Measurements from ENCODE around the gene FAM187B. TPM values are rescaled to one million over a fixed set of nuclear protein-coding genes. Genes with fewer than 3 reads are reported as not detected.

FAM187B gene
- total RNA-seq, 1 experiment from 2014 or later, result not detected

DNA sequence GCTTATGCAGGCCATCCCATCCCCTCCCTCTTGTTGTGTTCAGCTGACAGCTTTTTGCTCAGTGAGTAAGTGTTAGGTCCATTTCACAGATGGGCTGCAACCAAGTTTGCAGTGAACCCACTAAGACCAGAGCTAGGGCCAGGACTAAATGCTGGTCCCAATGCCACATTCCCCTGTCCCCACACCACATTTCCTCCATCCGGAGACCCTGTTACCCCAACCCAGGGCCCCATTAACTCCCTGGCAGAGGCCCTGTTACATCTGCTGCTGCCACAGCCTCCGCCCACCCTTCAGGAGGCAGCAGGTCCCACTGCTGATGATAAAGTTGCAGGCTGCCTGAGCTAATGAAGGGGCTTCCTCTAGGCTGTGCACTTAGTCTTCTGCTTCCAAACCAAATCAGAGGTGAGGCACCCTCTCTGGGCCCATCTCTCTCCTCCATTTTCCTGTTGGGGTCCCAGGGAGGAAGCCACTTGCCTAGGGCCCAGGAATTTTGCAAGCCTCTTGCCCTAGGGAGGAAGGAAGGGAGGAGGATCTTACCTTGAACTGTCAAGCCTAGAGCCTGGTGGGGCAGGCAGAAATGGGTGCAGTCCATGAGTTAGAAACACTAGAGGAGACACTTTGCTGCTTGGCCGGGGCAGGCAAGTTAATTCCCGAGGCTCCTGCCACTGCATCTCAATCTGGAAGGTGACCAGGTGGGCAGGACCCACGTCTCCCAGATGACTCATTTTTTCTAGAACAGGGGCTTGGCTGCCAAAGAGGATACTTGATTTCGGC is 36.8 kb upstream of the FAM187B start:
- no peak for DNase-seq
- POLR2A ChIA-PET (ENCODE audit: unreplicated experiment), result interaction anchor here (0.6 kb wide), 1 partner anchor 259 kb away, joined by 5 read pairs; no protein-coding TSS in a partner anchor
- Histone ChIP-seq H4K20me1 (ENCODE audit: insufficient read depth) (peaks cover 19% of the 10 kb centered on the region), H3K9me2 (ENCODE audit: insufficient read depth) (no peaks in the 10 kb centered on the region), H3K27me3 (ENCODE audit: insufficient read depth, low read depth) (no peaks in the 10 kb centered on the region), H3F3A (ENCODE audit: insufficient read depth, low read depth) (peaks cover 53% of the 10 kb centered on the region), H3K4me3 (no peak overlapping the region), H3K4me2 (no peak overlapping the region), H3K27ac (no peak overlapping the region), H3K9me3 (ENCODE audit: insufficient read depth, low read depth) (no peaks in the 10 kb centered on the region), H3K79me2 (ENCODE audit: low read depth) (peaks cover 12% of the 10 kb centered on the region), H2AFZ (no peak overlapping the region), H3K4me1 (replicated peaks; ENCODE audit: insufficient read depth) (peaks cover 13% of the 10 kb centered on the region; the same call in 1 of the 2 replicates), H3K36me3 (ENCODE audit: low read depth) (0 out of 2 replicates have a peak, but pooled peaks cover 5% of the 10 kb centered on the region)
- CTCF ChIA-PET, result no interaction called here
- intact Hi-C loops (cut with micrococcal nuclease; ENCODE audit: unreplicated experiment), result loop anchor here (5.0 kb wide), 2 partner anchors 123 to 198 kb away; partner anchors contain the start of gene FXYD7
- TF ChIP-seq, protein P1, sequence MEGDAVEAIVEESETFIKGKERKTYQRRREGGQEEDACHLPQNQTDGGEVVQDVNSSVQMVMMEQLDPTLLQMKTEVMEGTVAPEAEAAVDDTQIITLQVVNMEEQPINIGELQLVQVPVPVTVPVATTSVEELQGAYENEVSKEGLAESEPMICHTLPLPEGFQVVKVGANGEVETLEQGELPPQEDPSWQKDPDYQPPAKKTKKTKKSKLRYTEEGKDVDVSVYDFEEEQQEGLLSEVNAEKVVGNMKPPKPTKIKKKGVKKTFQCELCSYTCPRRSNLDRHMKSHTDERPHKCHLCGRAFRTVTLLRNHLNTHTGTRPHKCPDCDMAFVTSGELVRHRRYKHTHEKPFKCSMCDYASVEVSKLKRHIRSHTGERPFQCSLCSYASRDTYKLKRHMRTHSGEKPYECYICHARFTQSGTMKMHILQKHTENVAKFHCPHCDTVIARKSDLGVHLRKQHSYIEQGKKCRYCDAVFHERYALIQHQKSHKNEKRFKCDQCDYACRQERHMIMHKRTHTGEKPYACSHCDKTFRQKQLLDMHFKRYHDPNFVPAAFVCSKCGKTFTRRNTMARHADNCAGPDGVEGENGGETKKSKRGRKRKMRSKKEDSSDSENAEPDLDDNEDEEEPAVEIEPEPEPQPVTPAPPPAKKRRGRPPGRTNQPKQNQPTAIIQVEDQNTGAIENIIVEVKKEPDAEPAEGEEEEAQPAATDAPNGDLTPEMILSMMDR (conservative IDR thresholded peaks at IDR 0.05), result no peak
- TF ChIP-seq EZH2 (IDR thresholded peaks at IDR 0.05; ENCODE audit: low read depth), result no peak
- BruUV-seq (replicated peaks), result no TSS peak

DNA sequence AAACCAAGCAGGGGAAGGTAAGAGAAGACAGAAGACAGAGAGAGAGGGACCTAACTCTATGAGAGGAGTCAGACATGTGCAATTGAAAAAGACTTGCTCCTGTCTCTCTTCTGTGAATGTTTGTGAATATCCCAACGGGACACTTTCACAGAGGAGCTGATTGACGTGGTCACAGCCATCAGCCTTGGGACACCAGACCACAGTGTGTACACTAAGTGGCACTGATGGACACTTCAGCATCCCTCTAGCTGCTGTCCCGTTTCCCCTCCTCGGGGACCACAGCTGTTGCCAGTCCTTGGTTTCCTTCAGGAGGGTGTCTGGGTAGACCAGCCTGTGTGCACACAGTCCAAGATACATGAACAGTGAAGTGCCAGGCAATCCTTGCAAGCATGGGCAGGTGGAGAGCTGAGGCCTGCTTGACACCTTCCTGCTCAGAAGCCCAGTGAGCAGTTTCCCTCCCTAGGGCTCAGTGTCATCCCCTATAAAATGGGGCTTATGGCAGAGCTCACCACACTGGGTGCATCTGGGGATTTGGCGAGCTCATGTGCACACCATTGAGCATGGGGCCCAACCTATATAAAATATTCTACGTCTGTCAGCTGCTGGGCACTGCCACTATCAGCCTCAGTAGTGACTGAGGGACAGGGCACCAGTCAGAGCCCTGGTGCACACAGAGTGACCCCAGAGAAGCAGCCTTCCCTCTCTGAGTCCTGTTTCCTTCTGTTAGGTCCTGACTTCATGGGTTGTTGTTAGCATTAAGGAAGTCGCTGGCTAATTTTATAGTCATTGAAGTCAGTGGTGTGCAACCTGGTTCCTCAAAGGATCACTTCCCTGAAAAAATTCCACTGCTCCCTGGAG is 36.0 kb upstream of the FAM187B start:
- H3K9me3 ChIP-seq (ENCODE audit: insufficient read depth, low read depth), result no peaks in the 10 kb centered on the region
- intact Hi-C loops (cut with micrococcal nuclease; ENCODE audit: unreplicated experiment), result loop anchor here (5.0 kb wide), 2 partner anchors 122 to 197 kb away; partner anchors contain the start of gene FXYD7
- 0 out of 2 replicates have a peak, but pooled peaks cover 5% of the 10 kb centered on the region for H3K36me3 ChIP-seq (ENCODE audit: low read depth)
- no peak overlapping the region for H2AFZ ChIP-seq
- H3K4me1 ChIP-seq (replicated peaks; ENCODE audit: insufficient read depth), result peaks cover 7% of the 10 kb centered on the region; the same call in 1 of the 2 replicates
- H3K9me2 ChIP-seq (ENCODE audit: insufficient read depth), result no peaks in the 10 kb centered on the region
- CTCF ChIA-PET, result interaction anchor here (0.6 kb wide), 2 partner anchors 124 to 411 kb away, joined by 3 to 4 read pairs; no protein-coding TSS in a partner anchor
- BruUV-seq (replicated peaks), result no TSS peak
- H3K27me3 ChIP-seq (ENCODE audit: insufficient read depth, low read depth), result no peaks in the 10 kb centered on the region
- peaks cover 6% of the 10 kb centered on the region; the same call in 1 of the 2 replicates for H3K79me2 ChIP-seq (ENCODE audit: low read depth)
- H3F3A ChIP-seq (ENCODE audit: insufficient read depth, low read depth), result peaks cover 59% of the 10 kb centered on the region
- peaks cover 19% of the 10 kb centered on the region for H4K20me1 ChIP-seq (ENCODE audit: insufficient read depth)
- no peak for TF ChIP-seq EZH2 (IDR thresholded peaks at IDR 0.05; ENCODE audit: low read depth)
- TF ChIP-seq, protein P1 (conservative IDR thresholded peaks at IDR 0.05), result no peak
- no peak overlapping the region for H3K4me3 ChIP-seq
- no peak overlapping the region for H3K4me2 ChIP-seq
- no peak overlapping the region for H3K27ac ChIP-seq
- no peak for DNase-seq
- POLR2A ChIA-PET (ENCODE audit: unreplicated experiment), result interaction anchor here (0.6 kb wide), 1 partner anchor 455 kb away, joined by 4 read pairs; no protein-coding TSS in a partner anchor

DNA sequence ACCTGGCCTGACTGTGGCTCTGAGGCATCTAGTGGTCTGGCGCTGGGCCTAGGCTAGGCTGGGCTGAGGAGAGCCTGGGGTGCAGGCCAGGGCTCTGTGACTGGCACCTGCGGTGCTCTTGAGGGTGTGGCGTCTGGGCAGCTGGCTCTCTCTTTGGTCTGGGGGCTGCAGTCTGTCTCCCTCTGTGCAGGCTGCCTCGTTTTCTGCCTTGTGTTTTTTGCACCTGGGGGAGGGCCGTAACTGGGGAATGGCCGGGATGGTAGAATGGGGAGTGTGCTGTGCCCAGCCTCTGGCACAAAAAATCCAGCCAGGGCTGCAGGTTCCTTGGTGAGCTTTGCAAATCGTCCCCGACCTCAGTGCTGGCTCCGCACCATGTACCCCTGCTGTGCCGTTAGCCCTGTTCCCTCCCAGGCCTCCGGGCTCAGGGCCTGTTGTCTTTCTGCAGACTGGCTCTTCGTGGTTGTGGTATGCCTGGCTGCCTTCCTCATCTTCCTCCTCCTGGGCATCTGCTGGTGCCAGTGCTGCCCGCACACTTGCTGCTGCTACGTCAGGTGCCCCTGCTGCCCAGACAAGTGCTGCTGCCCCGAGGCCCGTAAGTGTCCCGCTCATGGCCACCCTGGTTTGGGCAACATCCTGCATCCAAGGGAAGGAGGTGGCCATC is 33.7 kb upstream of the FAM187B start:
- Histone ChIP-seq H3K4me1 (replicated peaks; ENCODE audit: insufficient read depth) (peaks cover 7% of the 10 kb centered on the region; the same call in 1 of the 2 replicates), H3K27me3 (ENCODE audit: insufficient read depth, low read depth) (no peaks in the 10 kb centered on the region), H3K27ac (no peak overlapping the region), H3K4me2 (no peak overlapping the region), H2AFZ (no peak overlapping the region), H3K9me2 (ENCODE audit: insufficient read depth) (no peaks in the 10 kb centered on the region), H3K36me3 (ENCODE audit: low read depth) (0 out of 2 replicates have a peak, but pooled peaks cover 5% of the 10 kb centered on the region), H4K20me1 (ENCODE audit: insufficient read depth) (peaks cover 19% of the 10 kb centered on the region), H3K4me3 (no peak overlapping the region), H3K79me2 (ENCODE audit: low read depth) (peaks cover 6% of the 10 kb centered on the region; the same call in 1 of the 2 replicates), H3K9me3 (ENCODE audit: insufficient read depth, low read depth) (no peaks in the 10 kb centered on the region), H3F3A (ENCODE audit: insufficient read depth, low read depth) (peaks cover 65% of the 10 kb centered on the region)
- intact Hi-C loops (cut with micrococcal nuclease; ENCODE audit: unreplicated experiment), result no loop called here
- TF ChIP-seq, protein P1 (conservative IDR thresholded peaks at IDR 0.05), result no peak
- TF ChIP-seq EZH2 (IDR thresholded peaks at IDR 0.05; ENCODE audit: low read depth), result no peak
- no TSS peak for BruUV-seq (replicated peaks)
- POLR2A ChIA-PET (ENCODE audit: unreplicated experiment), result no interaction called here
- CTCF ChIA-PET, result interaction anchor here (0.7 kb wide), 1 partner anchor 36 kb away, joined by 3 read pairs; no protein-coding TSS in a partner anchor
- no peak for DNase-seq

Data from PC-9 (cell line).